Gastrocnemius medialis (tissue), 4 donors: ENCODE data around the gene SNRPB2. TPM values are rescaled to one million over a fixed set of nuclear protein-coding genes. Genes with fewer than 3 reads are reported as not detected.

Source experiments
- ATAC-seq, 2 donors: fragments of 150-250 bp; one replicate each; pipeline ENCODE4 v1.9.1; 2016
- DNase-seq, 2 donors: peaks; one replicate each; pipeline ENCODE4 v3.0.0-alpha.2; 2019
- H3K27ac ChIP-seq, 4 donors: fragments of 200-600 bp; sonication (generic); 1 replicate in 1 of 4; 2 replicates in 3 of 4; pipeline ENCODE4 v1.5.1; 2016 to 2018; ENCODE audit warnings: mild to moderate bottlenecking in 2 of 4, moderate library complexity in 1 of 4
- H3K27me3 ChIP-seq, 3 donors: fragments of 200-600 bp; sonication (generic) in 2 of 3; 1 replicate in 1 of 3; 2 replicates in 2 of 3; pipeline versions ENCODE4 v1.5.1 to v1.6.0; 2016 to 2019; ENCODE audit warnings: mild to moderate bottlenecking in 1 of 3, moderate library complexity in 1 of 3
- H3K36me3 ChIP-seq, 2 donors: fragments of 200-600 bp; sonication (generic) in 1 of 2; one replicate each; pipeline ENCODE4 v1.5.1; 2017 to 2018
- H3K4me1 ChIP-seq, 2 donors: fragments of 200-600 bp; sonication (generic) in 1 of 2; one replicate each; pipeline ENCODE4 v1.5.1; 2016 to 2017; ENCODE audit warnings: mild to moderate bottlenecking in 2 of 2
- H3K4me3 ChIP-seq, 4 donors: fragments of 200-600 bp; sonication (generic) in 3 of 4; 1 replicate in 1 of 4; 2 replicates in 3 of 4; pipeline ENCODE4 v1.5.1; 2016 to 2019; ENCODE audit warnings: mild to moderate bottlenecking in 2 of 4
- H3K9me3 ChIP-seq, 3 donors: fragments of 200-600 bp; sonication (generic) in 2 of 3; 1 replicate in 1 of 3; 2 replicates in 2 of 3; pipeline ENCODE4 v1.5.1; 2016 to 2019
- POLR2A ChIP-seq, 2 donors: fragments of 450-650 bp; IDR thresholded peaks; one replicate each; pipeline ENCODE4 v1.6.1; 2017; ENCODE audit warnings: antibody characterized with exemption in 2 of 2, mild to moderate bottlenecking in 2 of 2, moderate library complexity in 2 of 2
- in situ Hi-C, 4 donors: fragments of 200-750 bp; cut with MboI; loops; one replicate each; pipeline versions ENCODE4 v1.15.0 to v1.8.0; 2017; ENCODE audit warnings: low sequenced_read_pairs in 4 of 4
- intact Hi-C: fragments of 100-400 bp; cut with DNase I; formaldehyde crosslinking; loops from one replicate; pipeline ENCODE4 v1.15.1; 2023; ENCODE audit warnings: low total_unique reads
- total RNA-seq, 4 donors: library from RNA; depleted of rRNA; stranded (reverse); fragments of >200 nt; gene quantifications; one replicate each; pipeline versions ENCODE4 v1.1.0 to v1.2.3, GENCODE V29; 2016
- TF ChIP-seq, protein P1 (sequence below), 5 experiments: fragments of 450-650 bp in 3 of 5; fragments of 200-600 bp in 2 of 5; sonication (generic) in 2 of 5; IDR thresholded peaks in 4 of 5; conservative IDR thresholded peaks in 1 of 5; 1 replicate in 4 of 5; 2 replicates in 1 of 5; pipeline ENCODE4 v1.5.1; 2016 to 2019; ENCODE audit warnings: antibody characterized with exemption in 5 of 5, mild to moderate bottlenecking in 3 of 5, moderate library complexity in 3 of 5

The SNRPB2 gene
- total RNA-seq, 4 donors from 2014 or later, result 18.6 to 37.5 (median 31.7) TPM

- DNase-seq (no peak), ATAC-seq (no peak)
- H3K36me3 ChIP-seq, result no peaks in the 10 kb centered on the region
- H3K27me3 ChIP-seq, result no peaks in the 10 kb centered on the region
- H3K27ac ChIP-seq, result no peak overlapping the region
- in situ Hi-C loops (loop anchor here in 1 of 4 donors (25.0 kb wide), 1 partner anchor 240 kb away; no protein-coding TSS in a partner anchor), intact Hi-C loops (no loop called here)
- no peaks in the 10 kb centered on the region for H3K4me1 ChIP-seq
- H3K4me3 ChIP-seq, result no peak overlapping the region
- no peak for TF ChIP-seq POLR2A (IDR thresholded peaks at IDR 0.05)
- TF ChIP-seq, protein P1, sequence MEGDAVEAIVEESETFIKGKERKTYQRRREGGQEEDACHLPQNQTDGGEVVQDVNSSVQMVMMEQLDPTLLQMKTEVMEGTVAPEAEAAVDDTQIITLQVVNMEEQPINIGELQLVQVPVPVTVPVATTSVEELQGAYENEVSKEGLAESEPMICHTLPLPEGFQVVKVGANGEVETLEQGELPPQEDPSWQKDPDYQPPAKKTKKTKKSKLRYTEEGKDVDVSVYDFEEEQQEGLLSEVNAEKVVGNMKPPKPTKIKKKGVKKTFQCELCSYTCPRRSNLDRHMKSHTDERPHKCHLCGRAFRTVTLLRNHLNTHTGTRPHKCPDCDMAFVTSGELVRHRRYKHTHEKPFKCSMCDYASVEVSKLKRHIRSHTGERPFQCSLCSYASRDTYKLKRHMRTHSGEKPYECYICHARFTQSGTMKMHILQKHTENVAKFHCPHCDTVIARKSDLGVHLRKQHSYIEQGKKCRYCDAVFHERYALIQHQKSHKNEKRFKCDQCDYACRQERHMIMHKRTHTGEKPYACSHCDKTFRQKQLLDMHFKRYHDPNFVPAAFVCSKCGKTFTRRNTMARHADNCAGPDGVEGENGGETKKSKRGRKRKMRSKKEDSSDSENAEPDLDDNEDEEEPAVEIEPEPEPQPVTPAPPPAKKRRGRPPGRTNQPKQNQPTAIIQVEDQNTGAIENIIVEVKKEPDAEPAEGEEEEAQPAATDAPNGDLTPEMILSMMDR (IDR thresholded peaks at IDR 0.05 in 4 of 5, conservative IDR thresholded peaks at IDR 0.05 in 1 of 5), result no peak
- H3K9me3 ChIP-seq, result no peaks in the 10 kb centered on the region
These were observed 22.3 kb downstream of the SNRPB2 start for GRCh38 chr20:16752082-16752481.

DNA sequence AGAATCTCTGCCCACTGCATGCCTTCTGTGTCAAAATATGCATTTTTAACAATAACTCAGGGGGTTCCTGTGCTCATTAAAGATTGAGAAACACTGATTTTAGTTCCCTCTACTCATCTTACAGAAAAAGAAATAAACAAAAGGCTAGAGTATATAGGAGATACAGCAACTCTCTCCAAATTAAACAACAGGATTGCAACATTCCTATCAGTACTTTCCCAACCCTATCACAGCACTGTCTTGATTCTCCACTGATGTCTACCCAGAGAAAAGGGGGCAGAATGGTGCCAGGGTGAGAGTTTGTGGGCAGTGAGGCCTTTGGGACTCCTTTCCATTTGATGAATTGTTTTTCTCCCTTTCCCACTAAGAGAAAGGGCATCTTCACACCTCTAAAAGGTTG is 23.1 kb downstream of the SNRPB2 start:
- in situ Hi-C loops (loop anchor here in 1 of 4 donors (25.0 kb wide), 1 partner anchor 241 kb away; no protein-coding TSS in a partner anchor), intact Hi-C loops (no loop called here)
- H3K27ac ChIP-seq, result no peak overlapping the region
- H3K27me3 ChIP-seq, result no peaks in the 10 kb centered on the region
- H3K9me3 ChIP-seq, result no peaks in the 10 kb centered on the region
- no peak overlapping the region for H3K4me3 ChIP-seq
- no peaks in the 10 kb centered on the region for H3K36me3 ChIP-seq
- DNase-seq (no peak), ATAC-seq (no peak)
- TF ChIP-seq, protein P1 (IDR thresholded peaks at IDR 0.05 in 4 of 5, conservative IDR thresholded peaks at IDR 0.05 in 1 of 5), result no peak
- H3K4me1 ChIP-seq, result no peaks in the 10 kb centered on the region

DNA sequence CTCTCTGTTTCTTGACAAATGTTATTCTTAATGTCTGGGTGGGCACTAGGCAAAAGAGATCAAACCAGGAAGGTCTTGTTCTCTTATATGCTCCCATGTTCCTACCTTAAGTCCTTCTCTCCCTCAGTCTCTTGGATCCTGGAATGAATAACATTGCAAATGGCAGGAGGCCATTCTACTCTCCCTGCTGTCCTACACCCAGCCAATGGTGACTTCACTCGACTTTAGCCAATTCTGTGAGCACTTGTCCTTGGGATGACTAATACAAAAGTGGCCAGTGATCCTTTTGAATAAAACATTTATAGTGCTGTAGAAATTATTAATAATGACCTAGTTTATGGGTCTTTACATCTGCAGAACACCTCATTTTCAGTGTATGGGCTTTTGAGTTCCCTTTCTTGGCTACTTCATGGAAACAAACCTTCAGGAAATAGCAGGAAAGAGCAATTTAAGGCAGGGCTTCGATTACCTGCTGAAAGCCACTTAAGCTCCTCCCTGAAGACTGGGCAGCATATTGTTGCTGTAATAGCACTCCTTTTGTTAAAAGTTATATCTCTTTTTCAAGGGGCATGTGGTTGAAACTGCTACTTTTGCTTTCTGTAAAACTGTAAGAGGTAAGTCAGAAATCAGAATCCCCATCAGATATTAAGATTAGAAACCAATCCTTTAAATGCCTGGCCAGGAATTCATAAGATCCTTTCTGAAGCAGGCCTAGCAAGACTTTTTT is 28.8 kb downstream of the SNRPB2 start:
- H3K27ac ChIP-seq, result no peak overlapping the region
- no peaks in the 10 kb centered on the region for H3K9me3 ChIP-seq
- no peaks in the 10 kb centered on the region for H3K4me1 ChIP-seq
- no peaks in the 10 kb centered on the region for H3K27me3 ChIP-seq
- no peak overlapping the region for H3K4me3 ChIP-seq
- DNase-seq (no peak), ATAC-seq (no peak)
- intact Hi-C loops, result no loop called here
- in situ Hi-C loops, result loop anchor here in 1 of 4 donors (25.0 kb wide), 1 partner anchor 246 kb away; no protein-coding TSS in a partner anchor
- H3K36me3 ChIP-seq, result no peaks in the 10 kb centered on the region
- no peak for TF ChIP-seq POLR2A (IDR thresholded peaks at IDR 0.05)
- TF ChIP-seq, protein P1 (IDR thresholded peaks at IDR 0.05 in 4 of 5, conservative IDR thresholded peaks at IDR 0.05 in 1 of 5), result no peak

- intact Hi-C loops, result no loop called here
- no peak for DNase-seq
- no peaks in the 10 kb centered on the region for H3K9me3 ChIP-seq
- H3K27me3 ChIP-seq, result no peaks in the 10 kb centered on the region
- no peak overlapping the region for H3K4me3 ChIP-seq
- no peaks in the 10 kb centered on the region for H3K4me1 ChIP-seq
- in situ Hi-C loops, result loop anchor here in 1 of 4 donors (25.0 kb wide), 1 partner anchor 247 kb away; no protein-coding TSS in a partner anchor
- TF ChIP-seq POLR2A (IDR thresholded peaks at IDR 0.05), result no peak
- TF ChIP-seq, protein P1 (IDR thresholded peaks at IDR 0.05 in 4 of 5, conservative IDR thresholded peaks at IDR 0.05 in 1 of 5), result no peak
- no peak for ATAC-seq
- H3K27ac ChIP-seq, result no peak overlapping the region
- H3K36me3 ChIP-seq, result no peaks in the 10 kb centered on the region
These were observed 29.3 kb downstream of the SNRPB2 start for GRCh38 chr20:16759181-16759563.
